Stimulated activated naive CD8-positive, alpha-beta T cell treated with anti-CD3 and anti-CD28 coated beads, Interleukin-15, amount 100 ng/mL, for 72 hours (primary cell): ENCODE measurements around the gene ADGRG1.

Source experiments
- ATAC-seq: fragments of 150-1000 bp; cut with Tn5 transposase; 2 replicates; pipeline ENCODE4 v1.10.0; 2021; ENCODE audit warnings: mild to moderate bottlenecking, moderate library complexity
- DNase-seq, 2 donors: peaks; one replicate each; pipeline ENCODE4 v3.0.0; 2021 to 2022
- H3K27ac Mint-ChIP-seq, 2 donors: one replicate each; pipeline ENCODE4 v1.8.0; 2022; ENCODE audit warnings: mild to moderate bottlenecking in 2 of 2, mixed read lengths in 2 of 2, moderate library complexity in 2 of 2
- H3K27me3 Mint-ChIP-seq: one replicate; pipeline ENCODE4 v1.8.0; 2022; ENCODE audit warnings: mixed read lengths
- H3K4me1 Mint-ChIP-seq: one replicate; pipeline ENCODE4 v1.8.0; 2022; ENCODE audit warnings: mild to moderate bottlenecking, mixed read lengths
- H3K4me3 Mint-ChIP-seq, 2 donors: one replicate each; pipeline ENCODE4 v1.8.0; 2022; ENCODE audit warnings: mild to moderate bottlenecking in 2 of 2, mixed read lengths in 2 of 2, moderate library complexity in 1 of 2
- H3K9me3 Mint-ChIP-seq, 2 donors: one replicate each; pipeline ENCODE4 v1.8.0; 2022; ENCODE audit warnings: mixed read lengths in 2 of 2

The ADGRG1 gene

GRCh38 chr16:57622361-57623250 is 5.8 kb upstream of the ADGRG1 start:
- ATAC-seq (no peak), DNase-seq (no peak)
- H3K27me3 Mint-ChIP-seq: peaks cover 9% of the 10 kb centered on the region
- no peaks in the 10 kb centered on the region for H3K9me3 Mint-ChIP-seq
- H3K4me3 Mint-ChIP-seq: no peak overlapping the region
- peak overlapping the region in 1 of 2 donors; percentile 64 for H3K27ac Mint-ChIP-seq
- peaks cover 63% of the 10 kb centered on the region for H3K4me1 Mint-ChIP-seq

- Mint-ChIP-seq H3K9me3 (no peaks in the 10 kb centered on the region), H3K27me3 (peaks cover 12% of the 10 kb centered on the region), H3K4me1 (peaks cover 63% of the 10 kb centered on the region), H3K27ac (no peak overlapping the region), H3K4me3 (no peak overlapping the region)
- no peak for ATAC-seq
- DNase-seq: no peak
Measured at GRCh38 chr16:57623251-57624043, 5.0 kb upstream of the ADGRG1 start.

DNA sequence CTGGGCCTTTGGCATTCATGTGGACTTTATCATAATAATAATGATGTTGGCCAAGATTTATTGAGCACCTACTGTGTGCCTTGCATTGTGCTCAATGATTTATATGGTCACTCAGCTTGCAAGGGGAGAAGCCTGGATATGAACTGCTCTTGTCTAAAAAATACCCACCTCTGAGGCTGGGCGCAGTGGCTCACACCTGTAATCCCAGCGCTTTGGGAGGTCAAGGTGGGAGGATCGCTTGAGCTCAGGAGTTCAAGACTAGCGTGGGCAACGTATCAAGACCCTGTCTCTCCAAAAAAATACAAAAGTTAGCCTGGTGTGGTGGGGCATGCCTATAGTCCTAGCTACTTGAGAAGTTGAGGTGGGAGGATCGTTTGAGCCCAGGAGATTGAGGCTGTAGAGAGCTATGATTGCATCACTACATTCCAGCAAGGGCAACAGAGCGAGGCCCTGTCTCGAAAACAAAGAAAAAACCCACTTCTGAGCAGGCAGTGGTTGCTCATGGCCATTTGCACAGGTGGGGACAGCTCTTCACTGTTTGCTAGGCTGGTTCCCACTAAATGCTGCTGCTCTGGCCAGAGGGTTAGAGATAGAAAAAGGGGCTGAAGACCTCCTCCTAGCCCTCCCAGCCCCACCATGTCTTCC is 4.3 kb upstream of the ADGRG1 start:
- no peak for DNase-seq
- H3K9me3 Mint-ChIP-seq: no peaks in the 10 kb centered on the region
- H3K4me3 Mint-ChIP-seq: no peak overlapping the region
- ATAC-seq: no peak
- H3K27me3 Mint-ChIP-seq: peaks cover 19% of the 10 kb centered on the region
- peak overlapping the region in 1 of 2 donors; percentile 24 for H3K27ac Mint-ChIP-seq
- peaks cover 63% of the 10 kb centered on the region for H3K4me1 Mint-ChIP-seq

DNA sequence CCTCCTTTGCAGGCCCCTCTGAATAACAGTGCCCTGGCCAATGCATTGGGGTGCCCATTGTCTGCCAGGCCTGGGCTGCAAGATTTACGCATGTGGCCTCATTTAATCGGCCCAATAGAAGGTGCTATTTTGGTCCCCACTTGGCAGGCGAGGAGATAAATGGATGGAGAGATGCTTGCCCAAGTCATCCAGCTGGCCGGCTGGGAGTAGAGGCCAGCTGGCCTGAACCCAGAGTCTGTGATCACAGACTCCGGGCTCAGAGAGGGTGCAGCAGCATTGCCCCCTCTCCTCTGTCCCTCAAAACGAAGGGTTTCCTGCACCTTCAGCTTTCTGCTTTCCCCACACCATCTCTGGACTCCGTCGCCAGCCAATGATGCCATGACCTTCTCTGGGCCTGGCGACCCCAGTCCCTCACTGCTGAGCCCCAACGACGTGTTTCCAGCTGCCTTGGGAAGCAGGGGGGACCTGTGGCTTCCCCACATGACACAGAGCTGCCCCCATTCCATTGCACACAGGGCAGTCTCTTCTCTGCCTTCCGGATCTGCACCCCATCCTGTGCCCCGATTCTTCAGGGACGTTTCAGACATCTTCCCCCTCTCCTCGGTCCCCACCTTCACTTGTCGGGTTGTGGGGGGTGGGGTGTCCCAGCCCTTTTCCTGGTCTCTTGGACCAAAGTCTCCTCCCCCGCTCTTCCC is 3.5 kb upstream of the ADGRG1 start:
- Mint-ChIP-seq H3K27me3 (peaks cover 27% of the 10 kb centered on the region), H3K4me1 (peaks cover 63% of the 10 kb centered on the region), H3K9me3 (no peaks in the 10 kb centered on the region), H3K4me3 (no peak overlapping the region), H3K27ac (peak overlapping the region; percentile 24 to 35)
- DNase-seq: no peak
- ATAC-seq: no peak

DNA sequence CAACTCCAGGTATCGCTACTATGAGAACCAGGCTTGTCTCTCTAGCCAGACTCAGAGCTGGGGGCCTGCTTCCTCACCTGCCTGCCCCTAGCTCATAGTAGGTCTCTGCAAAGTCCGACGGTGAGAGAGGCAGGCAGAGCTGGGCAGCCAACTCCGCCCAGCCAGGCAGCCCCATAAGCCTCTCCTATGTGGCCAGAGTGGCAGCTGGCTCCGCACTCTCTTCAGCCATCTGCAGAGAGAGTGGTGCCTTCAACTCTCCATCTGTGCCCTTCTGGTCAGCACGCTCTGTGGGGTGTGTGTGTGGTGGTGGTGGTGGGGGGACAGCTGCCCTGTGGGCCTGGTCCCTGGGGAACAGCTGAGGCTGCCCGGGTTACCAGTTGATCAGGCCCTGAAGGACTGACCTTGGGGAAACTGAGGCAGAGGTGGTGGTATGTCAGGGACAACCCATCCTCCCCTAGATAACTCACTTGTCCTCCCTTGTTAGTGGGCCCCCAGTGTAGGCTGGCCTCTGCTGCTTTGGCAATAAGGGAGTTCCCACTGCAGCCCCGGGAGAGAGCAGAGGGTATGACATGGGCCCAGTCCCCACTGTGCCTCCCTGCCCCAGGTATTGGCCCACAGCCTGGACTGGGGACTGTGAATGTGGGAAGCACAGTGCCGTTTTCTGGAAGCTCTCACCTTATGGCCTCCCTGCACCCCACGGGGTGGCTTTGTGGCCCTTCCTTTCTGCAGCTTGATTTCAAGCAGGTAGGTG is 1.8 kb upstream of the ADGRG1 start:
- H3K9me3 Mint-ChIP-seq: no peaks in the 10 kb centered on the region
- ATAC-seq (no peak), DNase-seq (no peak)
- H3K4me3 Mint-ChIP-seq: no peak overlapping the region
- H3K4me1 Mint-ChIP-seq: peaks cover 66% of the 10 kb centered on the region
- peaks cover 43% of the 10 kb centered on the region for H3K27me3 Mint-ChIP-seq
- H3K27ac Mint-ChIP-seq: no peak overlapping the region

- Mint-ChIP-seq H3K4me1 (peaks cover 63% of the 10 kb centered on the region), H3K4me3 (no peak overlapping the region), H3K27ac (no peak overlapping the region), H3K27me3 (peaks cover 43% of the 10 kb centered on the region), H3K9me3 (no peaks in the 10 kb centered on the region)
- ATAC-seq (no peak), DNase-seq (no peak)
Measured at GRCh38 chr16:57627184-57627871, 1.1 kb upstream of the ADGRG1 start.

DNA sequence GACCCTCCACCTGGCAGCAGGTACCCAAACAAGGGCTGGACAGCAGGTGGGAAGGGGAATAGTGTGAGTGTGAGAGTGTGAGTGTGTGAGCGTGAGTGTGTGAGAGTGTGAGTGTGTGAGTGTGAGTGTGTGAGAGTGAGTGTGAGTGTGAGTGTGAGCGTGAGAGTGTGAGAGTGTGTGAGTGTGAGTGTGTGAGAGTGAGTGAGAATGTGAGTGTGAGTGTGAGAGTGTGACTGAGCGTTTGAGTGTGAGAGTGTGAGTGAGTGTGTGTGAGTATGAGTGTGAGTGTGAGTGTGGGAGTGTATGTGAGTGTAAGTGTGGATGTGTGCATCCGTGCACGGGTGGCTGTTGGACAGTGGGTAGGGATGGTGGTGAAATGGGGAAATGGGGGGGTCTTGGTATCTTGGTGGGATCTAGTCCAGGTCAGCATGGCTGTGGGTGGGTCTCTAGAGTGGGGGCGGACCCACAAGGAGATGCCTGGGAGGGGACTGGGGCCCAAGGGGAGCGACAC is 408 bp downstream of the ADGRG1 start:
- Mint-ChIP-seq H3K27me3 (peaks cover 43% of the 10 kb centered on the region), H3K4me1 (peaks cover 63% of the 10 kb centered on the region), H3K27ac (peak overlapping the region; percentile 42 to 59), H3K4me3 (peak overlapping the region; percentile 69 to 80), H3K9me3 (no peaks in the 10 kb centered on the region)
- DNase-seq (no peak), ATAC-seq (no peak)

- H3K4me1 Mint-ChIP-seq: peaks cover 58% of the 10 kb centered on the region
- ATAC-seq (peak; percentile 11), DNase-seq (no peak)
- peak overlapping the region in 1 of 2 donors; percentile 80 for H3K4me3 Mint-ChIP-seq
- H3K27me3 Mint-ChIP-seq: peaks cover 43% of the 10 kb centered on the region
- no peak overlapping the region for H3K27ac Mint-ChIP-seq
- H3K9me3 Mint-ChIP-seq: no peaks in the 10 kb centered on the region
Measured at GRCh38 chr16:57629516-57630406, 1.3 kb downstream of the ADGRG1 start.

- Mint-ChIP-seq H3K27ac (no peak overlapping the region), H3K4me1 (peaks cover 52% of the 10 kb centered on the region), H3K9me3 (no peaks in the 10 kb centered on the region), H3K27me3 (peaks cover 45% of the 10 kb centered on the region), H3K4me3 (no peak overlapping the region)
- no peak for DNase-seq
- no peak for ATAC-seq
Measured at GRCh38 chr16:57630407-57630797, 2.0 kb downstream of the ADGRG1 start.

GRCh38 chr16:57630931-57631845 is 2.8 kb downstream of the ADGRG1 start:
- no peak overlapping the region for H3K4me3 Mint-ChIP-seq
- peaks cover 44% of the 10 kb centered on the region for H3K27me3 Mint-ChIP-seq
- ATAC-seq (no peak), DNase-seq (no peak)
- peaks cover 45% of the 10 kb centered on the region for H3K4me1 Mint-ChIP-seq
- no peaks in the 10 kb centered on the region for H3K9me3 Mint-ChIP-seq
- peak overlapping the region in 1 of 2 donors; percentile 74 for H3K27ac Mint-ChIP-seq

DNA sequence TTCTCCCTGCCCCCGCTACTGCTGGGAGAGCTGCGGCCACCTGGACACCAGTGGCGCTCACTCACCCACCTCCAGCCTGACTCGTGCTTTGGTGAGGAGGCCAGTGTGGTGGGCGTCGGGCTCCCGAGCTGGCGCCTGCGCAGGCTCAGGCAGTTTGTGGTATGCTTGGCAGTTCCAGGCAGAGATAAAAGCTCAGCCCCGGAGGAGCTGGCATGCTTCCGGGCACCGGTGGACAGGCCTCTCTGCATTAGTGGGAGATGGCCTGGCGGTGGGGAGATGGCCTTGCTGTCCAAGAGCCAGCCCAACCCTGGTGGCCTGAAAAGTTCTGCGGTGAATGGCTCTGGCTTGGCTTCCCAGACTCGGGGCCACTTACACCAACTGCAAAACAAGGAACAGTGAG is 4.1 kb downstream of the ADGRG1 start:
- DNase-seq (no peak), ATAC-seq (no peak)
- peaks cover 48% of the 10 kb centered on the region for H3K27me3 Mint-ChIP-seq
- H3K4me3 Mint-ChIP-seq: no peak overlapping the region
- peaks cover 35% of the 10 kb centered on the region for H3K4me1 Mint-ChIP-seq
- no peak overlapping the region for H3K27ac Mint-ChIP-seq
- no peaks in the 10 kb centered on the region for H3K9me3 Mint-ChIP-seq

DNA sequence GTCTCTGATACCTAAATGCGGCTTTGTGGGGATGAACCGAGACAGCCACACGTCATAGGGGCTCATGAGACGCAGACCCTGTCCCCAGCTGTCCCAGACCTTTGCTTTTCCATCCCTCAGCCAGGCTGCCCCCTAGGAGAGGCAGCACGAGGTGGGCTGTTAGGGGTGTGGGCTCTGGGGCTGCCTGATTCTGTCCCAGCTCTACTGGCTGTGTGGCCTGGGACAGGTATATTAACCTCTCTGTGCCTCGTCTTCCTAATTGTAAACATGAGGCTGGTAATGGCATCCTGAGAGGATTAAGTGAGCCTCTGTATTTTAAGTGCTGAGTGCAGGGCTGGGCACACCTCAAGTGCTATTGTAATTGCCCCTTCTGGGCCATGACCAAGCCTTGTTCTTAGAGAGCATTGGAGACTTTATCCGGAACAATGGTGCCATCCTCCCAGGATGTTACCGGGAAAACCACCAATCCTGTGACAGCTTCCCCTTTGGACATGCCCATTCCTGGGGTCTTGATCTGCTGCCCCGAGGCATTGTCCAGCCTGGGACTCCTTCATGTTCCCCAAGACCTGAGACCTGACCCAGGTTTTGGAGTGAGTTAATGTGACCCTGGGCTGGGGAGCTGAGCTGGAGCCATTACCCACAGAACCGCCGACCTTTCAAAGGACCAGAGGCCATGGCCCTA is 5.1 kb downstream of the ADGRG1 start:
- DNase-seq (no peak), ATAC-seq (no peak)
- no peak overlapping the region for H3K27ac Mint-ChIP-seq
- H3K9me3 Mint-ChIP-seq: no peaks in the 10 kb centered on the region
- peaks cover 53% of the 10 kb centered on the region for H3K27me3 Mint-ChIP-seq
- peaks cover 31% of the 10 kb centered on the region for H3K4me1 Mint-ChIP-seq
- H3K4me3 Mint-ChIP-seq: no peak overlapping the region
